Measurements from ENCODE around the gene TSPAN33. TPM values are rescaled to one million over a fixed set of nuclear protein-coding genes. Genes with fewer than 3 reads are reported as not detected.

TSPAN33 gene
- total RNA-seq, 2 experiments from 2014 or later = 14.6 to 44.8 TPM

- Histone ChIP-seq H3K4me2 (ENCODE audit: low read length) (peak overlapping the region; percentile 34; the same call in 1 of the 2 replicates), H3K9me3 (ENCODE audit: low read length) (no peaks in the 10 kb centered on the region), H3K9me2 (ENCODE audit: insufficient read depth, low read length) (no peaks in the 10 kb centered on the region), H3K36me3 (ENCODE audit: insufficient read depth, low read length) (peaks cover 40% of the 10 kb centered on the region), H4K20me1 (ENCODE audit: insufficient read depth, low read length) (no peaks in the 10 kb centered on the region), H3K4me1 (ENCODE audit: insufficient read depth, low read length, poor library complexity, severe bottlenecking) (peaks cover 27% of the 10 kb centered on the region), H3K79me2 (ENCODE audit: insufficient read depth, low read depth, low read length) (no peaks in the 10 kb centered on the region), H3K4me3 (ENCODE audit: low read depth, low read length, poor library complexity, severe bottlenecking) (no peak overlapping the region), H3K27ac (ENCODE audit: low read depth, low read length, poor library complexity, severe bottlenecking) (no peak overlapping the region), H2AFZ (ENCODE audit: low read length) (no peak overlapping the region)
- intact Hi-C loops (cut with micrococcal nuclease; ENCODE audit: unreplicated experiment) = loop anchor here (2.0 kb wide), 1 partner anchor 22 kb away; no protein-coding TSS in a partner anchor
- DNase-seq (ENCODE audit: low spot score) = no peak
- BruUV-seq (replicated peaks) = no TSS peak
- ChIA-PET POLR2A (interaction anchor here (0.5 to 1.0 kb wide), 3 partner anchors 54 to 139 kb away, joined by 3 read pairs; no protein-coding TSS in a partner anchor), CTCF (ENCODE audit: unreplicated experiment) (no interaction called here)
- TF ChIP-seq, protein P1, sequence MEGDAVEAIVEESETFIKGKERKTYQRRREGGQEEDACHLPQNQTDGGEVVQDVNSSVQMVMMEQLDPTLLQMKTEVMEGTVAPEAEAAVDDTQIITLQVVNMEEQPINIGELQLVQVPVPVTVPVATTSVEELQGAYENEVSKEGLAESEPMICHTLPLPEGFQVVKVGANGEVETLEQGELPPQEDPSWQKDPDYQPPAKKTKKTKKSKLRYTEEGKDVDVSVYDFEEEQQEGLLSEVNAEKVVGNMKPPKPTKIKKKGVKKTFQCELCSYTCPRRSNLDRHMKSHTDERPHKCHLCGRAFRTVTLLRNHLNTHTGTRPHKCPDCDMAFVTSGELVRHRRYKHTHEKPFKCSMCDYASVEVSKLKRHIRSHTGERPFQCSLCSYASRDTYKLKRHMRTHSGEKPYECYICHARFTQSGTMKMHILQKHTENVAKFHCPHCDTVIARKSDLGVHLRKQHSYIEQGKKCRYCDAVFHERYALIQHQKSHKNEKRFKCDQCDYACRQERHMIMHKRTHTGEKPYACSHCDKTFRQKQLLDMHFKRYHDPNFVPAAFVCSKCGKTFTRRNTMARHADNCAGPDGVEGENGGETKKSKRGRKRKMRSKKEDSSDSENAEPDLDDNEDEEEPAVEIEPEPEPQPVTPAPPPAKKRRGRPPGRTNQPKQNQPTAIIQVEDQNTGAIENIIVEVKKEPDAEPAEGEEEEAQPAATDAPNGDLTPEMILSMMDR (conservative IDR thresholded peaks at IDR 0.05; ENCODE audit: low read length) = no peak
- no peak for TF ChIP-seq EZH2phosphoT487 (IDR thresholded peaks at IDR 0.05; ENCODE audit: borderline replicate concordance, low read depth, low read length)
Measured at GRCh38 chr7:129168231-129169021, 23.9 kb downstream of the TSPAN33 start.

GRCh38 chr7:129169171-129169671, 24.7 kb downstream of the TSPAN33 start:
- Histone ChIP-seq H2AFZ (ENCODE audit: low read length) (no peak overlapping the region), H3K36me3 (ENCODE audit: insufficient read depth, low read length) (peaks cover 34% of the 10 kb centered on the region), H3K9me2 (ENCODE audit: insufficient read depth, low read length) (no peaks in the 10 kb centered on the region), H4K20me1 (ENCODE audit: insufficient read depth, low read length) (no peaks in the 10 kb centered on the region), H3K4me1 (ENCODE audit: insufficient read depth, low read length, poor library complexity, severe bottlenecking) (peaks cover 23% of the 10 kb centered on the region), H3K4me3 (ENCODE audit: low read depth, low read length, poor library complexity, severe bottlenecking) (no peak overlapping the region), H3K79me2 (ENCODE audit: insufficient read depth, low read depth, low read length) (no peaks in the 10 kb centered on the region), H3K4me2 (ENCODE audit: low read length) (peak overlapping the region; percentile 34; the same call in 1 of the 2 replicates), H3K27ac (ENCODE audit: low read depth, low read length, poor library complexity, severe bottlenecking) (no peak overlapping the region), H3K9me3 (ENCODE audit: low read length) (no peaks in the 10 kb centered on the region)
- no peak for TF ChIP-seq EZH2phosphoT487 (IDR thresholded peaks at IDR 0.05; ENCODE audit: borderline replicate concordance, low read depth, low read length)
- TF ChIP-seq, protein P1 (conservative IDR thresholded peaks at IDR 0.05; ENCODE audit: low read length) = no peak
- ChIA-PET POLR2A (interaction anchor here (0.5 to 1.2 kb wide), 5 partner anchors 32 to 144 kb away, joined by 3 to 7 read pairs (median 3); no protein-coding TSS in a partner anchor), CTCF (ENCODE audit: unreplicated experiment) (interaction anchor here (0.8 kb wide), 1 partner anchor 25 kb away, joined by 3 read pairs; the partner anchor contains the start of gene TSPAN33)
- intact Hi-C loops (cut with micrococcal nuclease; ENCODE audit: unreplicated experiment) = loop anchor here (2.0 kb wide), 1 partner anchor 22 kb away; no protein-coding TSS in a partner anchor
- BruUV-seq (replicated peaks) = no TSS peak
- DNase-seq (ENCODE audit: low spot score) = no peak

Data from OCI-LY7 (cell line).